HG02588 (cell line): ENCODE measurements around the gene ACO2.
"Not testable (repeated sequence)": the region's sequence is repeated elsewhere in the genome, so short reads cannot be mapped to it uniquely, and the experiment has no call there.

Source experiments
- ATAC-seq: cut with Tn5 transposase; IDR thresholded peaks from one replicate; pipeline ENCODE4 v1.9.1; 2021; ENCODE audit warnings: mild to moderate bottlenecking, moderate library complexity; ENCODE audit not compliant: unreplicated experiment

ACO2 gene

GRCh38 chr22:41563051-41563711 is 94.3 kb downstream of the ACO2 start:
- ATAC-seq, result no peak

- no peak for ATAC-seq
Observed at GRCh38 chr22:41564563-41564962, 95.6 kb downstream of the ACO2 start.

GRCh38 chr22:41565403-41566054 is 96.6 kb downstream of the ACO2 start:
- no peak for ATAC-seq

GRCh38 chr22:41567512-41567768 is 98.5 kb downstream of the ACO2 start:
- no peak for ATAC-seq

- ATAC-seq, result no peak
Observed at GRCh38 chr22:41568811-41569210, 99.9 kb downstream of the ACO2 start.

- no peak for ATAC-seq
Observed at GRCh38 chr22:41570221-41570620, 101.3 kb downstream of the ACO2 start.

GRCh38 chr22:41571786-41572185 is 102.9 kb downstream of the ACO2 start:
- no peak for ATAC-seq

- ATAC-seq, result not testable (repeated sequence)
Observed at GRCh38 chr22:41572305-41572704, 103.4 kb downstream of the ACO2 start.

GRCh38 chr22:41573677-41574076 is 104.8 kb downstream of the ACO2 start:
- no peak for ATAC-seq

GRCh38 chr22:41574847-41575381 is 106.0 kb downstream of the ACO2 start:
- no peak for ATAC-seq

- ATAC-seq, result no peak
Observed at GRCh38 chr22:41575533-41575932, 106.6 kb downstream of the ACO2 start.

- ATAC-seq, result no peak
Observed at GRCh38 chr22:41576877-41577276, 108.0 kb downstream of the ACO2 start.

GRCh38 chr22:41578114-41578513 is 109.2 kb downstream of the ACO2 start:
- no peak for ATAC-seq
